GM21529 (cell line): ENCODE data around the gene SNAPC1.
"Not testable (repeated sequence)": the region's sequence is repeated elsewhere in the genome, so short reads cannot be mapped to it uniquely, and the experiment has no call there.

Experiments used
- ATAC-seq: cut with Tn5 transposase; IDR thresholded peaks from one replicate; pipeline ENCODE4 v1.9.1; 2021; ENCODE audit not compliant: unreplicated experiment

SNAPC1 gene, protein sequence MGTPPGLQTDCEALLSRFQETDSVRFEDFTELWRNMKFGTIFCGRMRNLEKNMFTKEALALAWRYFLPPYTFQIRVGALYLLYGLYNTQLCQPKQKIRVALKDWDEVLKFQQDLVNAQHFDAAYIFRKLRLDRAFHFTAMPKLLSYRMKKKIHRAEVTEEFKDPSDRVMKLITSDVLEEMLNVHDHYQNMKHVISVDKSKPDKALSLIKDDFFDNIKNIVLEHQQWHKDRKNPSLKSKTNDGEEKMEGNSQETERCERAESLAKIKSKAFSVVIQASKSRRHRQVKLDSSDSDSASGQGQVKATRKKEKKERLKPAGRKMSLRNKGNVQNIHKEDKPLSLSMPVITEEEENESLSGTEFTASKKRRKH

DNA sequence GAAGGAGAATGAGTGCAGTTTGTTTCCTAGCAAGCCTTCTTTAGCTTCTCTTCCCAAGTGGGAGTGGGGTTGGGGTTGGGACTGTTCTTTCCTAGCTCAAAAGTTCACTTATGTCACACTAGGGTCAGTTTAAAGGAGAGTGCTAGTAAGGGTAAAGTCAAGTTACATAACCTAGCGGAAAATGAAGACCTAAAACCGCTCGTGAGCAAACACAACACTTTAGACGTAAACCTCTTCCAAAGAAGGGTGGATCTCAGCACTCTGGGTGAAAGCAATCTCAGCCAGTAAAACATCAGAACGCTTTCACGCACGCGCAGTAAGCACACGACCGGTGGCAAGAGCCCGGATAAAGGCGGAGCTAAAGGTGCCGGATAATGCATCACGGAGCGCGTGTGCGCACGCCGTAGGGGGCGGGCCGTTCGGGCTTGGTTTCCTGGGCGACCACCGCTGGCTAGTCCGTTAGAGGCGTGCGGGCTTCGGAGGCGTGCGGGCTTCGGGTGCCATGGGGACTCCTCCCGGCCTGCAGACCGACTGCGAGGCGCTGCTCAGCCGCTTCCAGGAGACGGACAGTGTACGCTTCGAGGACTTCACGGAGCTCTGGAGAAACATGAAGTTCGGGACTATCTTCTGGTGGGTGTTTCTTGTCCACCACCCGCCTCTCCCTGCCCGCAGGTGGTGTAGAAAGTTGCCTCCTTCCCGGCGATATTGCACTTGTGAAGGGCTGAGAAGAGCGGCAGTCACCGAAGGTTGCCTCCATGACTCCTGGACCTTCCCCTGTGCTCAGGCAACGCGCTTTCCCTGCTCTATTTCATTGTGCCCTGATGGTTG, at the start of gene SNAPC1:
TSS of gene SNAPC1 (plus strand) at position 462 of the 828 bp plus-strand sequence. CDS start at position 503, 41 bp downstream.
- ATAC-seq, result peak; percentile 99

DNA sequence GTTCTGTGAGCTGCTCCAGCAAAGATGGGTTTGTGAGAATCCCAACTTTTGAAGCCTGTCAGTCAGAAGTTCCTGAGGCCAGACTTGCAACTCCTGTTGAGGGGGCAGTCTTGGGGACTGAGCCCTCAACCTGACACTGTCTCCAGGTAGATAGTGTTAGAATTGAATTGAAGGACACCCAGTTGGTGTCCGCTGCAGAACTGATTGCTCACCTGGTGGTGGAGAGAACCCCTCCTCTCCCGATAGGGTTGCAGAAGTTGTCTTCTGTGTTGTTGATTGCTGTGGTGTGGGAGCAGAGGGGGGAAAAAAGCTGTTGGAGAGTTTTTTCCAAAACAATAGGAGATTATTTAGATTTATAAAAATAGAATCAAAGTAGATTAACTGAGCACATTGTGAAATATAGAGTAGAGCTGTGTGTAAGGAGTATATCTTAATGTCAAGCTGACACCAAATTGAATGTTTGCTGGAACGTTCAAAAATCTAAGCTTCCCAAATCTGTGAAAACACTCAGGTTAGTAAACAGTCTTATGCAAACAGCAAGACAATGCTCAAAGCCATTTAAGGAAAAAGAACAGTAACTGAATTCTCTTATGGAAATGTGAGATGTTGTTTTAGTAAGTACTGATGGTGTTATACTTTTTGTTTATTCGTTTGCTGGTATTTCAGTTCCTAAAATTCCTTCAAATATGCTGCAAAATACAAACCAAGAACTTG, 48.3 kb upstream of the SNAPC1 start:
- no peak for ATAC-seq

DNA sequence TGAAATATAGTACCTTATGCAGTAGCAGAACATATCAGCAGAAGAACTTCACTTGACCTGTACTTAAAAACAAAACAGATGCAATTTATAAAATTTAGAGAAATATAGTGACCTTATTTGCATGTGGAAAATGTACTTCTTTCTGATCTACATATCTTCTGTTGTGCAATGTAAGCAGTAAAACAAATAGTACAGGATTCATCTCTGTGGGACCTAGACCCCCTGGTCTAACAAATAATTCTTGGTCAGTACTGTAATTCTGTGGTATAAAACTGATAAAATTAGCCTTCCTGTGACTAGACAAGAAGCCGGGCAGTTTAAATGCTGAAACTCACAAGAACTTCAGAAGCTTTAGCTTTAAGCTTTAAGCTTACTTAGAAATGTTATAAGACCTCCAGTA, 45.3 kb upstream of the SNAPC1 start:
- no peak for ATAC-seq

DNA sequence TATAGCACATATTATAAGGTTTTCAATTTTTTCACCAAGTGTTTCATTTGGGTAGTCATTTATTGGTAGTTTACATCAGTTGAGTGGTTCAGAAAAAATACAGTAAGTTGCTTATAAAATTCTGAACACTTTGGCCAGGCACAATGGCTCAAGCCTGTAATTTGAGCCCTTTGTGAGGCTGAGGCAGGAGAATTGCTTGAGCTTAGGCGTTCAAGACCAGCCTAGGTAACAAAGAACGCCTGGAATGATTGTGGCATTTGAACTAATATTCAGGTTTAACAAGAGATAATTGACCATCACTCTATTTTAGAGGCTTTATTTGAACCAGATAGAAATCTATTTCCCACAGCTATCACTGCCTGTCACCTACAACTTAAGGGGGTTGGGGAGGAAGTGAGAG, 44.2 kb upstream of the SNAPC1 start:
- no peak for ATAC-seq

DNA sequence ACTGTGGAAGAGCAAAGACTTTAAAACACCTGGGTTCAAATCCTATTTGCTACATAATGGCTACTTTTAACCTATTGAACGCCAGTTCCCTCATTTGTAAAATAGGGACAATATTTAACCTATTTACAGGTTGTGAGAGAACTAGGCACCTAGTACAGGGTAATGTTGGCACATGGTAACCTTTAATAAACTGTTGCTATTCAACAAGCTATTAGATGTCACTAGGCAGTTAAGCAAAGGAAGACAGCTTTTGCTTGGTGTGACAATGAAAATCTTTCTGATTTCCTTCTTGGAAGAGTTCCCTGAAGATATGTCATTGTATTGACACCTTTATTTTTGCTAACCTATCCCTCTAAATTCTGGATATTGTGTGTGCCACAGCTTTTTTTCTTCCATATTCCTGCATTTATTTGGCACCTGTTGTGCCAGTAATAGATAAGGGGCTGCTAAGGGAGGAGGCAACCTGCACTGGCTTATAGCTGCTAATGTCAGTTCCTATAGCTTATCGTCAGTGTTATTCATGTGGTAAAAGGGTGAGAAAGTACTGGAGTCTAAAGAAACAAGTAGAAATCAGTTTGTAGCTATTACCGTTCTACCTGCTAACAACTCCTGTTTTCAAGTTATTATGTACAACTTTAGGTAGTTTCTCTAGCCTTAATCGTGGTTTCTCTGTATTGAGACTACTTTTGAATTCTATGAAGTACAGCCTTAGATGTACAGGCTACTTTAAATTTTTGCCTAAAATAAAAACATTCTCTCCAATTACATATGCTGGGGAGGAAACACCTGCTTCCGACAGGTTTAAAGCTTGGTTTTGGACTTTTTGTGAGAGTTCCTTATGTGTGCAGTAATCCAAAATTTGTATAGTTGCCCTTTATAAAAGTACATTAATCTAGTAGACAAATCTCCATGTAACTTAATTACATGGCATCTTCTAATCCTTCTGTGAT, 42.6 kb upstream of the SNAPC1 start:
- peak; percentile 38 for ATAC-seq

DNA sequence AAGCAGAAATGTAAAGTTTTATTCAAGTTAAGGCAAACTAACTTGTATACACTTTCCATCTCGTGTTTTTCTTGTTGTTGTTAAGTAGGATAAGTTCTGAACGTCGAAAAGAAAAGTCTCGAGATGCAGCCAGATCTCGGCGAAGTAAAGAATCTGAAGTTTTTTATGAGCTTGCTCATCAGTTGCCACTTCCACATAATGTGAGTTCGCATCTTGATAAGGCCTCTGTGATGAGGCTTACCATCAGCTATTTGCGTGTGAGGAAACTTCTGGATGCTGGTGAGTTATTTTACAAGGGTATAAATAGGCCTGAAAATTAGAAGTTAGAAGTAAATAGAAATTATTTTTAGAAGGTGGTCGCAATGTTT, 41.9 kb upstream of the SNAPC1 start:
- ATAC-seq, result no peak

DNA sequence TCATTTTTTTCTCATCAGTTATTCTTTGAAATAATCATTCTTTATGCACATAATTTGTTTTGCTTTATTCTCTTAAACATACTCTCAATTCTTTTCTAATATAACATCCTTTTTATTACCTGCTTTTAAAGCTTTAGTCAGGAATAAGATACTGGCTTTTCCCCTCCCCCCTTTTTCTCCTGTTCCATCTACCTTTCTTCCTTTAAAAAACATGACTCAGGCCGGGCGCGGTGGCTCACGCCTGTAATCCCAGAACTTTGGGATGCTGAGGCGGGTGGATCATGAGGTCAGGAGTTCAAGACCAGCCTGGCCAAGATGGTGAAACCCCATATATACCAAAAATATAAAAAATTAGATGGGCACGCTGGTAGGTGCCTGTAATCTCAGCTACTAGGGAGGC, 41.5 kb upstream of the SNAPC1 start:
- ATAC-seq, result no peak

DNA sequence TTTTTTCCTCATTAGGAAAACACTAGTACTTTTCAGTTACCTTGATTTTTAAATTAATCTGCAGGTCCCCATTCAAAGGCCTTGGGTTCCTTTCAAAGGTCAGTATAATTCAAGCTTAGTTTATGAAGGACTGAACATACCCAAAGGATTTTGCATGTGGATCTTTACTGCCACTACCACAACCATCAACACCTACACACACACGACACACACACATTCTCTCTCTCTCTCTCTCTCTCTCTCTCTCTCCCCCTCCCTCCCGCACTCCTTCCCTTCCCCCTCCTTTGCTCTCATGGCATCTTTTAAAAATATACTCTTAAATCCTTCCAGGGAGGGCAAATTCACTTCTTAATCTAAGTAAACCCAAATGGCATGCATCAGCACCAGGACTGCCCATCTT, 38.1 kb upstream of the SNAPC1 start:
- ATAC-seq, result no peak

DNA sequence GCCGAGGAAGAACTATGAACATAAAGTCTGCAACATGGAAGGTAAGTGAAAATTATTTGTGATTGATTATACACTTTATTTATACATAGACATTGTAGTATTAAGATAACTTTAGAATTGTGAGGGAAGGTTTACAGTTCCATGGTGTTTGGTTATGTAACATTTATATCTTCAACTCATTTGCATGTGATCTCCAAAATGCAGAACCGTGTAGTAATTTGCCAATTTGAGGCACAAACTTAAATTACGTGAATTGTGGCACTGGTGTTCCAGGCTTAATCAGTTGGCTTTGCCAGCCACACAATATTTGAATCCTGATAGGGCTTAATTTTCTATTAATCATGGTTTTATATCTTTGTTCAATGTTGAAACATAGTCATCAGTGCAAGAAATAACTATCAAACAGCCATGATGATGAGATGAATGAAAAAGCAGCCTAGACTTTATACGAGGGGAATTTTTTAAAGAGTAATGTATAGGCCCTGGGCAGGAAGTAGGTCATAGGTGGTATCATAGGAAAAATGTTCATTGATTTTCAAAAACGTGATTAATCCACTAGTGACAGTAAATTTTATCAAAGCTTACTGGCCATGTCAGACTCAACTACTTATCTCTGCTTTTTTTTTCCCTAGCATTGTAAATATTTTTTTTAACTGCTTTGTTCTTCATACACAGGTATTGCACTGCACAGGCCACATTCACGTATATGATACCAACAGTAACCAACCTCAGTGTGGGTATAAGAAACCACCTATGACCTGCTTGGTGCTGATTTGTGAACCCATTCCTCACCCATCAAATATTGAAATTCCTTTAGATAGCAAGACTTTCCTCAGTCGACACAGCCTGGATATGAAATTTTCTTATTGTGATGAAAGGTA, 35.2 kb upstream of the SNAPC1 start:
- no peak for ATAC-seq

DNA sequence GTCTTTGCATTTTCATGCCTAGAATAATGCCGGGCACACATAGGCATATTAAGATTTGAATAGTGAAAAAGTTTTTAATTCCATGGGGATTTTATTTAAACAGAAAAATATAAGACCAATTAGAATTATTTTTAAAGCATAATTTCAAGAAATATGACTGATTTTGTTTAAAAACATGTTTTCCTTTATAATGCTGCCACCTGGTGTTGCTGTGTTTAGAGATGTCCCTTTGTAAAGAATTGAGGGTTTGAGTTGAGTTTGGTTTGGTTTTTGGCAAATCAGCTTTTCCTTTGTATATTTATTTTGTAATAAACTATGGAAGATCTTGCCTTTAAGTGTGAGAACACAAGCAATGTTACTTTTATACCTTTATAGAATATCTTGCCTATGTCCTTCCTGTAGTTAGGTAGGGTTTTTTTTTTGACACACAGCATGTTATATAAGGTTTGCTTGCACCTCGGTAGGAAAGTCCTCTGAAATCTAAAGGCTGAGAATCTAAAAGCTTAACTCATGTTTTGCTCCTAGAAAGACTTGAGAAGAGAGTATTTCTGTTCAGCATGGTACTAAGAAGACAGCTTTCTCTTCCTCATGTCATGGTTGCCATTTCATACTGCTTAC, 31.4 kb upstream of the SNAPC1 start:
- ATAC-seq, result no peak

DNA sequence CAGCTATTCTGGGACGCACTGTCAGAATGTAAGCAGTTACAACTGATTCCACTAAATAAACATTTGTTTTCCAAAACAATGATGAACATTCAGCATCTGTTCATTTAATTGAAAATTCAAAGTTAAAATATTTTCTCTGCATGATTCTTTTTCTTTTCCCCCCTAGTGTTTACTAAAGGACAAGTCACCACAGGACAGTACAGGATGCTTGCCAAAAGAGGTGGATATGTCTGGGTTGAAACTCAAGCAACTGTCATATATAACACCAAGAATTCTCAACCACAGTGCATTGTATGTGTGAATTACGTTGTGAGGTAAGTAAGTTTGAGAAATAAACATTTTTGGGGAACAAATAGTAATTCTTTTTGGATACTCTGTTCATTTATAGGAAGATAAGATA, 28.2 kb upstream of the SNAPC1 start:
- no peak for ATAC-seq

DNA sequence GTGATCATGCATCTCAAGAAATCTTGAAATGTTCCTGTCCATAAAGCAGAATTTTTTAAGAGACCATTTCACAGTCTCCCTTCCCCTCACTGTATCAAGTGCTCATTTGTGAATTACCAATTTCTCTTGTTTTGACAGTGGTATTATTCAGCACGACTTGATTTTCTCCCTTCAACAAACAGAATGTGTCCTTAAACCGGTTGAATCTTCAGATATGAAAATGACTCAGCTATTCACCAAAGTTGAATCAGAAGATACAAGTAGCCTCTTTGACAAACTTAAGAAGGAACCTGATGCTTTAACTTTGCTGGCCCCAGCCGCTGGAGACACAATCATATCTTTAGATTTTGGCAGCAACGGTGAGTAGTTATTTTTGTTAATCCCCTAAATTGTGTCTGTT, 25.5 kb upstream of the SNAPC1 start:
- no peak for ATAC-seq

DNA sequence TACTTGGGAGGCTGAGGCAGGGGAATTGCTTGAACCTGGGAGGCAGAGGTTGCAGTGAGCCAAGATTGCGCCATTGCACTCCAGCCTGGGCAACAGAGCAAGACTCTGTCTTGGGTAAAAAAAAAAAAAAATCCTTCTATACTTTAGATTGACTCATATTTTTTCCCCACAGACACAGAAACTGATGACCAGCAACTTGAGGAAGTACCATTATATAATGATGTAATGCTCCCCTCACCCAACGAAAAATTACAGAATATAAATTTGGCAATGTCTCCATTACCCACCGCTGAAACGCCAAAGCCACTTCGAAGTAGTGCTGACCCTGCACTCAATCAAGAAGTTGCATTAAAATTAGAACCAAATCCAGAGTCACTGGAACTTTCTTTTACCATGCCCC, 24.3 kb upstream of the SNAPC1 start:
- ATAC-seq, result no peak

DNA sequence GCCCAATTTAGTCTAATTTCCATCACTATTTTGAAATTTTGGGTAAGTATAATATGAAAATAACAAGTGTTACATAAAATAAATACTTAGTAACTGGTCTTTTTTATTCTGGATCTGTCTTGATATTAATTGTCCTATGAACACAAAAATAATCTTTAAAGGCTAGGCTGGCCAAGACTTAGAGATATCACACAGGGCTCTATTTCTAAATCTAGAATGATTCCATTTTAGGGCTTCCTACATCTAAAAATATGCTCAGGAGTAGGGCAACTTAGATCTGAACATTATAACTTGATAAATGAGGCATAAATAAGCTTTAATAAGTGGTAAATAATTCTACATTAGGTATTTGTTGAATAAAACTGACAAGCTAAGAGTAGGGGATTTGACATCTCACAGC, 23.1 kb upstream of the SNAPC1 start:
- ATAC-seq, result no peak

DNA sequence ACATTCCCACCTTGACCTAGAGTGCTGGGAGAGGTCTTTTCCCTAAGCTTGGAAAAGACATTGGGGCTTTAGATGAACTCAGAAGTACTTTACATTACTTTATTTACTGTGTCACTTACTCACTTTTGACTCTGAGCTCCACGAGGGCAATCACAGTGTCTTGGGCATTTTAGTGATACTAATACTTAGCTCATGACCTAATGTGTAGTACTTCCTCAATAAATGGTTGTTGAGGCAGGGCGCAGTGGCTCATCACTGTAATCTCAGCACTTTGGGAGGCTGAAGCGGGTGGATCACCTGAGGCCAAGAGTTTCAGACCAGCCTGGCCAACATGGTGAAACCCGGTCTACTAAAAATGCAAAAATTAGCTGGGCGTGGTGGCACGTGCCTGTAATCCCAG, 19.8 kb upstream of the SNAPC1 start:
- ATAC-seq, result no peak

DNA sequence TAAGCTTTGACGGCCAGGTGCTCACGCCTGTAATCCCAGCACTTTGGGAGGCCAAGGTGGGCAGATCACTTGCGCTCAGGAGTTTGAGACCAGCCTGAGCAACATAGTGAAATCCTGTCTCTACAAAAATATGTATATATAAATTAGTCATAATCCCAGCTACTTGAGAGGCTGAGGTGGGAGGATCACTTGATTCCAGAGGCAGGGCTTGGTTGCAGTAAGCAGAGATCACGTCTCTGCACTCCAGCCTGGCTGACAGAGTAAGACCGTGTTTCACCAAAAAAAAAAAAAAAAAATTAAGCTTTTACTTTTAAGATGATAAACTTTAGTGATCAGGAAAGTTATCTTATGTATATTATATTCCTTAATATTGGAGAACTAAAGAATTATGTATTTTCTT, 18.0 kb upstream of the SNAPC1 start:
- no peak for ATAC-seq

DNA sequence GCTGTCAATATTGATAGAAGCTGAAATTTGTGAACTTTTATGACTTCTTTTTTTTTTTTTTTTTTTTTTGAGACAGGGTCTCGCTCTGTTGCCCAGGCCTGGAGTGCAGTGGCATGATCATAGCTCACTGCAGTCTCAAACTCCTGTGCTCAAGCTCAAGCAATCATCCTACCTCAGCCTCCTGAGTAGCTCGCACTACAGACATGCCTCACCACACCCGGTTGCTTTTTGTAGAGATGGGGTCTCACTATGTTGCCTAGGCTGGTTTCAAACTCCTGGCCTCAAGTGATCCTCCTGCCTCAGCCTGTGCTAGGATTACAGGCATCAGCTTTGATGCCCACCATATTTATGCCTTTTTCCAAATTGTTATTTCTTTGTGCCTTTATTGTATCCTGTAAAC, 15.9 kb upstream of the SNAPC1 start:
- ATAC-seq, result not testable (repeated sequence)

DNA sequence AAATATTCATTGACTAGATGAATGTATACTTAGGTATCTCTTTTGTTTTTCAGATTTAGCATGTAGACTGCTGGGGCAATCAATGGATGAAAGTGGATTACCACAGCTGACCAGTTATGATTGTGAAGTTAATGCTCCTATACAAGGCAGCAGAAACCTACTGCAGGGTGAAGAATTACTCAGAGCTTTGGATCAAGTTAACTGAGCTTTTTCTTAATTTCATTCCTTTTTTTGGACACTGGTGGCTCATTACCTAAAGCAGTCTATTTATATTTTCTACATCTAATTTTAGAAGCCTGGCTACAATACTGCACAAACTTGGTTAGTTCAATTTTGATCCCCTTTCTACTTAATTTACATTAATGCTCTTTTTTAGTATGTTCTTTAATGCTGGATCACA, 15.3 kb upstream of the SNAPC1 start:
- ATAC-seq, result peak; percentile 23

DNA sequence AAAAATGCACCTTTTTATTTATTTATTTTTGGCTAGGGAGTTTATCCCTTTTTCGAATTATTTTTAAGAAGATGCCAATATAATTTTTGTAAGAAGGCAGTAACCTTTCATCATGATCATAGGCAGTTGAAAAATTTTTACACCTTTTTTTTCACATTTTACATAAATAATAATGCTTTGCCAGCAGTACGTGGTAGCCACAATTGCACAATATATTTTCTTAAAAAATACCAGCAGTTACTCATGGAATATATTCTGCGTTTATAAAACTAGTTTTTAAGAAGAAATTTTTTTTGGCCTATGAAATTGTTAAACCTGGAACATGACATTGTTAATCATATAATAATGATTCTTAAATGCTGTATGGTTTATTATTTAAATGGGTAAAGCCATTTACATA, 14.9 kb upstream of the SNAPC1 start:
- ATAC-seq, result no peak
